Left renal cortex interstitium (tissue), 4 donors: ENCODE measurements around the gene DERA. TPM values are rescaled to one million over a fixed set of nuclear protein-coding genes. Genes with fewer than 3 reads are reported as not detected.
"Not testable (repeated sequence)": the region's sequence is repeated elsewhere in the genome, so short reads cannot be mapped to it uniquely, and the experiment has no call there.

Source experiments
- DNase-seq, 4 donors: peaks; one replicate each; pipeline ENCODE4 v3.0.0-alpha.2; 2013; ENCODE audit warnings: low read depth in 4 of 4, low spot score in 2 of 4, missing footprints in 1 of 4
- polyA plus RNA-seq, 4 donors: library from polyadenylated mRNA; unstranded; fragments of 120-200 nt; gene quantifications; one replicate each; pipeline ENCODE4 v1.2.1, GENCODE V29; 2013; ENCODE audit not compliant: insufficient read length in 4 of 4

The DERA gene
- polyA plus RNA-seq, 4 donors = 44.7 to 48.4 (median 46.8) TPM

- DNase-seq = no peak
These were observed 11.8 kb upstream of the DERA start for GRCh38 chr12:15899282-15899870.

- no peak for DNase-seq
These were observed 6.7 kb upstream of the DERA start for GRCh38 chr12:15904378-15904920.

- no peak for DNase-seq
These were observed 666 bp upstream of the DERA start for GRCh38 chr12:15910468-15910863.

GRCh38 chr12:15911931-15912330 lies 799 bp downstream of the DERA start:
- not testable (repeated sequence) for DNase-seq

- DNase-seq = not testable (repeated sequence)
These were observed 3.0 kb downstream of the DERA start for GRCh38 chr12:15914131-15914530.

GRCh38 chr12:15918066-15918465 lies 6.9 kb downstream of the DERA start:
- DNase-seq = no peak

- DNase-seq = no peak
These were observed 8.3 kb downstream of the DERA start for GRCh38 chr12:15919418-15919817.

- DNase-seq = no peak
These were observed 13.8 kb downstream of the DERA start for GRCh38 chr12:15924956-15925355.

- no peak for DNase-seq
These were observed 17.2 kb downstream of the DERA start for GRCh38 chr12:15928346-15928745.

- no peak for DNase-seq
These were observed 17.9 kb downstream of the DERA start for GRCh38 chr12:15928870-15929571.

- DNase-seq = no peak
These were observed 20.5 kb downstream of the DERA start for GRCh38 chr12:15931590-15932053.

GRCh38 chr12:15932327-15932726 lies 21.2 kb downstream of the DERA start:
- no peak for DNase-seq

- no peak for DNase-seq
These were observed 21.8 kb downstream of the DERA start for GRCh38 chr12:15932971-15933370.

- DNase-seq = no peak
These were observed 22.6 kb downstream of the DERA start for GRCh38 chr12:15933751-15934150.

GRCh38 chr12:15936751-15937150 lies 25.6 kb downstream of the DERA start:
- no peak for DNase-seq

GRCh38 chr12:15937902-15938301 lies 26.8 kb downstream of the DERA start:
- no peak for DNase-seq

GRCh38 chr12:15939111-15939510 lies 28.0 kb downstream of the DERA start:
- no peak for DNase-seq

GRCh38 chr12:15942475-15942874 lies 31.3 kb downstream of the DERA start:
- no peak for DNase-seq

GRCh38 chr12:15943519-15943918 lies 32.4 kb downstream of the DERA start:
- not testable (repeated sequence) for DNase-seq

GRCh38 chr12:15948461-15948860 lies 37.3 kb downstream of the DERA start:
- DNase-seq = not testable (repeated sequence)

GRCh38 chr12:15955281-15955680 lies 44.1 kb downstream of the DERA start:
- no peak for DNase-seq

- DNase-seq = no peak
These were observed 44.9 kb downstream of the DERA start for GRCh38 chr12:15956010-15956409.
